ENCODE results near the gene SLC38A9.
"Not testable (repeated sequence)": the region's sequence is repeated elsewhere in the genome, so short reads cannot be mapped to it uniquely, and the experiment has no call there.

Gene SLC38A9

DNA sequence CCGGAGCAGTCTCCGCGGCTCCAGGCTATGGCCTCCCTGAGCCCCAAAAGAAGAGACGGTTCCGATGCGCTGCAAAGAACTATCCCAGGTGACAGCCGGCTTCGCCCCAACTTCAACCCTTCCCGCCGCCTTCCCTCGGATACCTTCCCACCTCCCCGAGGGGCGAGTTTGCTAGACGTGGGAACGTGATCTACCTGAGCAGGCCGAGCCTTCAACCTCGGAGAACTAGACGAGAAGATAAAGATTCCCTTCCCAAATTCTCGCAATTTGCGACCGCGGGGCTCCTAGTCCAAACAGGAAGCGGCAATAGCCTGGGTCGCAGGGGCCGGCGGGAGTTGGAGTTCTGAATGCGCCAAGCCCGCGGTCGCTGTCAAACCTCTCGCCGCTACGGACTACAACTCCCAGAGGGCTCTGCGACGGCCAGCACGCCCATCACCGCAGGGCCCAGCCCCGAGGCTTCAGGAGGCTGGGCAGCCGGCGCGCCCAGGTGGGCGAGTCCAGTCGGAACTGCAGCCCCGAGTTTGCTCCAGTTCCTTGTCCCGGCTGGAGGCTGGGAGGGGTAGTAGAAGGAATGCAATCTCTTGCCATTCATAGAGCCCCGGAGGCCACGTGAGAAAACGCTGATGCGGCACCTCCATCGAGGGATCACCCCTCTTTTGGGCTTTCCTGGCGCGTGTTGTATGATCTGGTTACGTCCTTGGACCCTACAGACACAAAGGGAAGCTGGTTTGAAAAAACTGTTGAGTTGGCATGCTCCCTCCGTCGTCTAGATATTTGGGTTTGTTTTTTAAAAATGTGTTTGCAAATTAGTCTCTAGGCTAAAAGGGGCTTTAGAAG is at the start of gene SLC38A9:
Gene SLC38A9, minus strand, starts transcription at position 302 of the 837 bp plus-strand sequence. CDS start 14,366 bp downstream, outside the sequence.
- Mint-ChIP-seq H3K9me3 (peaks cover 11% of the 10 kb centered on the region), H3K27me3 (ENCODE audit: low read depth) (no peaks in the 10 kb centered on the region), H3K4me1 (ENCODE audit: low read depth) (peaks cover 27% of the 10 kb centered on the region), H3K4me3 (peak within 1 kb of the TSS; percentile 99), H3K27ac (peak within 1 kb of the TSS; percentile 88), H3K36me3 (ENCODE audit: low read depth) (peaks cover 22% of the 10 kb centered on the region)
- DNase-seq (ENCODE audit: low spot score) = peak; percentile 92

DNA sequence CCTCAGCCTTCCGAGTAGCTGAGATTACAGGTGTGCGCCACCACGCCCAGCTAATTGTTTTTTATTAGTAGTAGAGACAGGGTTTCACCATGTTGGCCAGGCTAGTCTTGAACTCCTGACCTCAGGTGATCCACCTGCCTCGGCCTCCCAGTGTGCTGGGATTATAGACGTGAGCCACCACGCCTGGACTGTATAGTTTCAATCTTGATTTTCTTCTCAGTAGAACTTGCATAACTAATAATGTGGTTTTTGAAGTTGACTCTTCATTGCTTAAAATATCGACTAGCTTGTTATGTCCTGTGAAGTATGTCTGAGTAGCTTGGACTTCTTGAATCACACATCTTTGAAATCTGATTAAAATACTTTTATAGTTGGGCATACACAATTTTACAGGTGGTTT is 49.6 kb upstream of the SLC38A9 start:
- H3K4me3 Mint-ChIP-seq; DNase-seq (ENCODE audit: low spot score); H3K27me3 Mint-ChIP-seq (ENCODE audit: low read depth); H3K27ac Mint-ChIP-seq; H3K9me3 Mint-ChIP-seq: not testable (repeated sequence)
- Mint-ChIP-seq H3K36me3 (ENCODE audit: low read depth) (peaks cover 15% of the 10 kb centered on the region), H3K4me1 (ENCODE audit: low read depth) (peaks cover 54% of the 10 kb centered on the region)

DNA sequence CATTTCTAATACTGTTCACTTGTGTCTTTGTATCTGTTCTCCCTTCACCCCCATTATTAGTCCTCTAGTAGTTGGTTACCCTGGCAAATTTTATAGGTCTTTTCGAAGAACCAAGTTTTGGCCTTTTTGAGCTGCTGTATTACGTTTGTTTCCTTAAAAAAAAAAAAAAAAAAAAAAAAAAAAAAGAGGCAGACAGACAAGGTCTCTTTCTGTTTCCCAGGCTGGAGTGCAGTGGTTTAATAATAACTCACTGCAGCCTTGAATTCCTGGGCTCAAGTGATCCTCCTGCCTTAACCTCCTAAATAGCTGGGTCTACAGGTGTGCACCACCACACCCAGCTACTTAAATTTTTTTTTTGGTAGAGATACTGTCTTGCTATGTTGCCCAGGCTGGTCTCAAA is 46.6 kb upstream of the SLC38A9 start:
- H3K27me3 Mint-ChIP-seq (ENCODE audit: low read depth) = no peaks in the 10 kb centered on the region
- H3K4me3 Mint-ChIP-seq = peak overlapping the region; percentile 59
- peaks cover 33% of the 10 kb centered on the region for H3K4me1 Mint-ChIP-seq (ENCODE audit: low read depth)
- no peak for DNase-seq (ENCODE audit: low spot score)
- peak overlapping the region; percentile 81 for H3K27ac Mint-ChIP-seq
- H3K36me3 Mint-ChIP-seq (ENCODE audit: low read depth) = peaks cover 9% of the 10 kb centered on the region
- H3K9me3 Mint-ChIP-seq = peaks cover 8% of the 10 kb centered on the region

DNA sequence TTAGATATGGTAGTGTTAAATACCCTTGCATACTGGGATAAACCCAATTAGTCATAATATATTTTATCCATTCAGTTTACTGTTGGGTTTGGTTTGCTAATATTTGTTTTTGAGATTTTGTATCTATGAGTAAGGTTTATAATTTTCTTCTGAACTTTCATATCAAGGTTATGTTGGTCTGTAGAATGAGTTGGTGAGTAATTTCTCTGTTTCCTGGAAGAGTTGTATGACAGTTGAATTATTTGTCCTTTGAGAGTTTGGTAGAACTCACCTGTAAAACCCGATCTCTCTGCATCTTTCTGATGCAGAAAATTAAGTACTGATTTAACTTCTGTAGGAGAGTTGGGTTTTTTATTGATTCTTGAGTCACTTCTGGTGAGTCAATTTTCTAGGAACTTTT is 46.1 kb upstream of the SLC38A9 start:
- H3K36me3 Mint-ChIP-seq (ENCODE audit: low read depth) = peaks cover 9% of the 10 kb centered on the region
- peaks cover 29% of the 10 kb centered on the region for H3K4me1 Mint-ChIP-seq (ENCODE audit: low read depth)
- DNase-seq (ENCODE audit: low spot score) = no peak
- peak overlapping the region; percentile 81 for H3K27ac Mint-ChIP-seq
- H3K27me3 Mint-ChIP-seq (ENCODE audit: low read depth) = no peaks in the 10 kb centered on the region
- peaks cover 8% of the 10 kb centered on the region for H3K9me3 Mint-ChIP-seq
- H3K4me3 Mint-ChIP-seq = peak overlapping the region; percentile 59

- Mint-ChIP-seq H3K4me3 (no peak overlapping the region), H3K4me1 (ENCODE audit: low read depth) (peaks cover 5% of the 10 kb centered on the region), H3K27ac (no peak overlapping the region), H3K9me3 (peaks cover 1% of the 10 kb centered on the region), H3K27me3 (ENCODE audit: low read depth) (no peaks in the 10 kb centered on the region), H3K36me3 (ENCODE audit: low read depth) (peaks cover 2% of the 10 kb centered on the region)
- no peak for DNase-seq (ENCODE audit: low spot score)
Observed at GRCh38 chr5:55750499-55750898, 38.4 kb upstream of the SLC38A9 start.

GRCh38 chr5:55750063-55750462 is 37.9 kb upstream of the SLC38A9 start:
- Mint-ChIP-seq H3K27ac (no peak overlapping the region), H3K36me3 (ENCODE audit: low read depth) (peaks cover 2% of the 10 kb centered on the region), H3K4me1 (ENCODE audit: low read depth) (peaks cover 5% of the 10 kb centered on the region), H3K9me3 (no peaks in the 10 kb centered on the region), H3K27me3 (ENCODE audit: low read depth) (no peaks in the 10 kb centered on the region), H3K4me3 (no peak overlapping the region)
- no peak for DNase-seq (ENCODE audit: low spot score)

GRCh38 chr5:55749387-55749786 is 37.3 kb upstream of the SLC38A9 start:
- H3K27me3 Mint-ChIP-seq (ENCODE audit: low read depth) = no peaks in the 10 kb centered on the region
- peaks cover 5% of the 10 kb centered on the region for H3K4me1 Mint-ChIP-seq (ENCODE audit: low read depth)
- H3K9me3 Mint-ChIP-seq = no peaks in the 10 kb centered on the region

GRCh38 chr5:55747778-55748318 is 35.7 kb upstream of the SLC38A9 start:
- Mint-ChIP-seq H3K9me3 (no peaks in the 10 kb centered on the region), H3K27ac (no peak overlapping the region), H3K36me3 (ENCODE audit: low read depth) (no peaks in the 10 kb centered on the region), H3K4me1 (ENCODE audit: low read depth) (peaks cover 5% of the 10 kb centered on the region), H3K27me3 (ENCODE audit: low read depth) (no peaks in the 10 kb centered on the region), H3K4me3 (no peak overlapping the region)
- no peak for DNase-seq (ENCODE audit: low spot score)

More at GRCh38 chr5:55749387-55749786, 37.3 kb upstream of the SLC38A9 start:
- H3K4me3 Mint-ChIP-seq = no peak overlapping the region
- H3K36me3 Mint-ChIP-seq (ENCODE audit: low read depth) = peaks cover 2% of the 10 kb centered on the region
- no peak for DNase-seq (ENCODE audit: low spot score)
- no peak overlapping the region for H3K27ac Mint-ChIP-seq

GRCh38 chr5:55742778-55743177 is 30.7 kb upstream of the SLC38A9 start:
- DNase-seq (ENCODE audit: low spot score) = no peak
- H3K9me3 Mint-ChIP-seq = no peaks in the 10 kb centered on the region

DNA sequence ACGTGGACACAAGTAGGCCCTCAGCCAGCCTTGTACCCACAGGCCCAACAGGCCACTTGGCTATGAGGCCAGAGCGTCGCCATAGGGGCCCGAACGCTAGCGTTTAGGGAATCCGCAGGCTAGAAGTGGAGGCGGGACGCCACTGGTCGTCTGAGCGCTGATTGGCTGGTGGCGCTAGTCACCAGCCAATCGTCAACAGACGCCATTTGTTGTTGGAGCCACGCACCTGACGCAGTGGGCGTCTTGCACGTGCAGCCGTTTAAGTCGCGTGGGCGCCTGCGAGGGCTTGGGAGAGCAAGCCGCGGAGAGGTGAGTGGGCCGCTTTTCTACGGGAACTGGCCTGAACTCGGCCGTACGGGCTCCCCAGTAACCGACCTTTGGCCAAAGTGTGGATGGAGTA is 25.7 kb upstream of the SLC38A9 start, which contains the start of gene DDX4:
Gene DDX4, plus strand, starts transcription at position 269 of the 400 bp plus-strand sequence. CDS start 903 bp downstream, outside the sequence.
- H3K27me3 Mint-ChIP-seq (ENCODE audit: low read depth) = peaks cover 10% of the 10 kb centered on the region
- no peaks in the 10 kb centered on the region for H3K9me3 Mint-ChIP-seq
- no peak for DNase-seq (ENCODE audit: low spot score)
- H3K36me3 Mint-ChIP-seq (ENCODE audit: low read depth) = no peaks in the 10 kb centered on the region
- H3K4me3 Mint-ChIP-seq = no peak within 1 kb of the TSS
- no peak within 1 kb of the TSS for H3K27ac Mint-ChIP-seq
- H3K4me1 Mint-ChIP-seq (ENCODE audit: low read depth) = peaks cover 2% of the 10 kb centered on the region

More at GRCh38 chr5:55742778-55743177, 30.7 kb upstream of the SLC38A9 start:
- Mint-ChIP-seq H3K27me3 (ENCODE audit: low read depth) (peaks cover 7% of the 10 kb centered on the region), H3K36me3 (ENCODE audit: low read depth) (no peaks in the 10 kb centered on the region), H3K4me3 (no peak overlapping the region), H3K27ac (no peak overlapping the region), H3K4me1 (ENCODE audit: low read depth) (peaks cover 2% of the 10 kb centered on the region)

DNA sequence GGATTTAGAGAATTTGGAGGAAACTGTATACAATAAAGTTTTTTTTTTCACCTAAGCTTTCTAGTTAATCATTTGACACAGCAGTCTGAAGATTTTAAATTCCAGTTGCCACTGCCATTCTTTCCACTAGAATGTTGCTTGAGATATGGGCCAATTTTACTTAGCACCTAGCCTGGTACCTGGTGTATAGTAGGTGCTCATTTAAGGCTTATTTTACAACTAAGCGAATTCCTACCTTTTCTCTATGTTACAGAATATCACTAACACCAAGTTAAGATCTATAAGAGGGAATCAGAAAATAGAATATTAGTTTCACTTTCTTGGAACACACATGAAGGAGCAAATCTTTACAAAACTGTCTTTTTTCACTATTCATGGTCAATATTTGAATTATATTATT is 22.5 kb upstream of the SLC38A9 start:
- Mint-ChIP-seq H3K4me3 (no peak overlapping the region), H3K36me3 (ENCODE audit: low read depth) (no peaks in the 10 kb centered on the region), H3K27ac (no peak overlapping the region), H3K4me1 (ENCODE audit: low read depth) (peaks cover 4% of the 10 kb centered on the region), H3K9me3 (no peaks in the 10 kb centered on the region), H3K27me3 (ENCODE audit: low read depth) (peaks cover 18% of the 10 kb centered on the region)
- no peak for DNase-seq (ENCODE audit: low spot score)

GRCh38 chr5:55732585-55732984 is 20.5 kb upstream of the SLC38A9 start:
- Mint-ChIP-seq H3K27me3 (ENCODE audit: low read depth) (peaks cover 14% of the 10 kb centered on the region), H3K36me3 (ENCODE audit: low read depth) (no peaks in the 10 kb centered on the region), H3K9me3 (no peaks in the 10 kb centered on the region)

DNA sequence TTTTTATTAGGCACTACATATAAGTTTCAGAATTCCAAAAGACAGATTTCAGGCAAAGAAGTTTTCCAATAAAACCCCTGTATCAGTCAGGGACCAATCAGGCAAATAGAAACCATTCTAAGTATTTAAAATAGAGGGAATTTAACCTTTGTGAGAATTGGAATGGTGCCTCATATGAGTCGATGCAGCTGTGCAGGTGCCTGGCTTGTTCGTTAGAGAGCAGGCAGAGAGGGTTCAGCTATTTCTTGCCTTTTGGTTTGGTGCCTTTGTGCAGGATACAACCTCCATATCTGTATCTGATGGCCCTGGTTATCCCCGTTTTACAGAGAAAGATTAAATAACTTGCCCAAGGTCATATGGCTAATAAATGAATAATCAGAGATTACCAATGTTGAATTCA is 19.7 kb upstream of the SLC38A9 start:
- no peak for DNase-seq (ENCODE audit: low spot score)
- Mint-ChIP-seq H3K9me3 (no peaks in the 10 kb centered on the region), H3K4me1 (ENCODE audit: low read depth) (peaks cover 4% of the 10 kb centered on the region), H3K4me3 (no peak overlapping the region), H3K27me3 (ENCODE audit: low read depth) (peaks cover 14% of the 10 kb centered on the region), H3K27ac (no peak overlapping the region), H3K36me3 (ENCODE audit: low read depth) (no peaks in the 10 kb centered on the region)

More at GRCh38 chr5:55732585-55732984, 20.5 kb upstream of the SLC38A9 start:
- Mint-ChIP-seq H3K27ac (no peak overlapping the region), H3K4me3 (no peak overlapping the region), H3K4me1 (ENCODE audit: low read depth) (peaks cover 3% of the 10 kb centered on the region)
- DNase-seq (ENCODE audit: low spot score) = no peak

DNA sequence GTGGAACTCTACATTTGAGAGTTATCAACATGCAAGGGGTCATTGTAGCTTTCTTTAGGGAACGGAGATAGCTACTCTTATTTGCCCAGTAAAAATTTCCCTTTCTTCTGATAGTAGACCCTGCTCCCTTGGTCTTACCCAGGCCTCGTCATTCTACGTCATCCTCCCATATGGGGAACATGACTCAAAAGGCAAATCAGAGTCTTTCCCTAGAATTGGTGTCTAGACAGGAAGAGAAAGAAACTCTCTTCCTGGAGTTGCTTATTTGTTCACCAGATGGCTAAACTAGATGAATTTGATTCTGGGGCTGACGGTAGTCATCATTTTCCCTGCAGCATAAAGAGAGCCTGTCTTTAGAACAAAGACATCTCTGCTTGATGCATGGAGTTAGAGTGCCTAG is 12.2 kb upstream of the SLC38A9 start:
- Mint-ChIP-seq H3K27ac (no peak overlapping the region), H3K9me3 (peaks cover under 1% of the 10 kb centered on the region), H3K36me3 (ENCODE audit: low read depth) (no peaks in the 10 kb centered on the region), H3K27me3 (ENCODE audit: low read depth) (no peaks in the 10 kb centered on the region), H3K4me3 (no peak overlapping the region), H3K4me1 (ENCODE audit: low read depth) (peaks cover 12% of the 10 kb centered on the region)
- DNase-seq (ENCODE audit: low spot score) = no peak

Measured in T-helper 2 cell treated with Interferon-gamma antibody and Interleukin-4, amounts not matched to agents 5 μg/mL and 100 μg/mL, for 36 hours (primary cell).